Pancreas (tissue), 10 donors: Measurements from ENCODE around the gene RAB1B. TPM values are rescaled to one million over a fixed set of nuclear protein-coding genes. Genes with fewer than 3 reads are reported as not detected.

Experiments
- ATAC-seq, 4 donors: fragments of 200-7000 bp; cut with Tn5 transposase; one replicate each; pipeline versions ENCODE4 v1.8.0 to v1.9.1; 2020; ENCODE audit warnings: mild to moderate bottlenecking in 4 of 4, moderate library complexity in 4 of 4
- DNase-seq, 6 donors: peaks; one replicate each; pipeline ENCODE4 v3.0.0-alpha.2; 2020
- FAIRE-seq: peaks from 2 replicates; lab custom pipeline; 2012; peaks lifted over from hg19 to GRCh38; lab: Jason Lieb, UNC
- H3K27ac ChIP-seq, 4 donors: fragments of 200-600 bp; sonication (generic); 1 replicate in 3 of 4; 2 replicates in 1 of 4; pipeline versions ENCODE4 v1.5.0 to v1.8.0; 2020
- H3K27me3 ChIP-seq, 4 donors: fragments of 200-600 bp; one replicate each; pipeline ENCODE4 v1.8.0; 2021
- H3K36me3 ChIP-seq, 3 donors: fragments of 200-600 bp; sonication (generic) in 1 of 3; one replicate each; pipeline versions ENCODE4 v1.5.0 to v1.8.0; 2020 to 2021
- H3K4me1 ChIP-seq, 3 donors: fragments of 200-600 bp; one replicate each; pipeline ENCODE4 v1.8.0; 2021
- H3K4me3 ChIP-seq, 4 donors: fragments of 200-600 bp; sonication (generic) in 2 of 4; one replicate each; pipeline versions ENCODE4 v1.5.0 to v1.8.0; 2020 to 2021
- H3K9me3 ChIP-seq, 4 donors: fragments of 200-600 bp; one replicate each; pipeline ENCODE4 v1.8.0; 2021
- CTCF ChIP-seq, 4 donors: fragments of 200-600 bp; sonication (generic) in 3 of 4; IDR thresholded peaks; one replicate each; pipeline versions ENCODE4 v1.5.0 to v1.8.0; 2021; ENCODE audit warnings: antibody characterized with exemption in 4 of 4
- WGBS, 2 donors: extraction: QIAGEN DNeasy Blood & Tissue Kit; methylation state at CpG; one replicate each; pipeline ENCODE4 v1.1.7; 2013; 5-methylcytosine and 5-hydroxymethylcytosine counted together
- intact Hi-C, 3 donors: fragments of 100-400 bp; cut with DNase I; formaldehyde crosslinking; loops; one replicate each; pipeline versions ENCODE4 v1.11.1 to v1.14.2; 2022
- polyA plus RNA-seq, 2 donors: library from polyadenylated mRNA; stranded (reverse); fragments of 200-250 nt; gene quantifications; one replicate each; pipeline ENCODE4 v1.2.3, GENCODE V29; 2013
- total RNA-seq, 6 donors: library from RNA; stranded (reverse); fragmentation: NEBNext Ultra II Directional in 4 of 6; extraction: Animal tissue kit (Norgen Biotek cat#: 25700) in 4 of 6; gene quantifications; one replicate each; pipeline versions ENCODE4 v1.2.1 to v1.2.4, GENCODE V29; 2021 to 2023
- donor health status: healthy with polysubstance abuse.
- donor health status: DM: no; HTN: no; CAD: no; lungs with moderate emphysema.
- donor health status: DM: no; HTN: no; CAD: no.
- donor health status: control.
- donor health status: control.
- donor health status: Bipolar disorder and iron deficiency.
- donor health status: DM: yes; HTN: yes; CAD: no.
- donor health status: DM: no; HTN: no; CAD: no.
- donor health status: DM: no; HTN: no; CAD: no.
- donor health status: DM: yes; HTN: yes; CAD: no.

Gene RAB1B
- total and polyA plus RNA-seq, 8 donors, result 36.8 to 96.2 (median 55.1) TPM

GRCh38 chr11:66311965-66312548 is 43.6 kb downstream of the RAB1B start:
- no peaks in the 10 kb centered on the region for H3K27me3 ChIP-seq
- intact Hi-C loops, result no loop called here

GRCh38 chr11:66312549-66313320 is 44.3 kb downstream of the RAB1B start:
- H3K4me1 ChIP-seq, result no peaks in the 10 kb centered on the region
- H3K27me3 ChIP-seq, result no peaks in the 10 kb centered on the region
- H3K4me3 ChIP-seq, result peak overlapping the region; percentile 29 to 55 (median 36)
- intact Hi-C loops, result no loop called here
- DNase-seq (peak; percentile 97 to 99 (median 99)), ATAC-seq (peak; percentile 78 to 89 (median 84)), FAIRE-seq (no peak)
- WGBS, 2 donors, result 4 to 5% methylated on average over 51 to 52 of the region's 52 CpGs
- TF ChIP-seq CTCF (IDR thresholded peaks at IDR 0.05), result no peak
- no peaks in the 10 kb centered on the region for H3K36me3 ChIP-seq
- no peaks in the 10 kb centered on the region for H3K9me3 ChIP-seq
- H3K27ac ChIP-seq, result peak overlapping the region; percentile 71 to 87 (median 80)

More at GRCh38 chr11:66311965-66312548, 43.6 kb downstream of the RAB1B start:
- Histone ChIP-seq H3K27ac (peak overlapping the region; percentile 71 to 87 (median 80)), H3K9me3 (no peaks in the 10 kb centered on the region), H3K4me3 (peak overlapping the region; percentile 29 to 55 (median 36)), H3K4me1 (no peaks in the 10 kb centered on the region), H3K36me3 (no peaks in the 10 kb centered on the region)
- ATAC-seq, result peak; percentile 79 to 89 (median 84)
- WGBS, 2 donors, result 0% methylated on average over 43 to 44 of the region's 44 CpGs
- no peak for FAIRE-seq
- peak; percentile 4 to 79 (median 26) for TF ChIP-seq CTCF (IDR thresholded peaks at IDR 0.05)
- DNase-seq, result peak; percentile 84 to 95 (median 92)

- Histone ChIP-seq H3K4me3 (peak overlapping the region in 2 of 4 donors; percentile 41 to 55), H3K9me3 (no peaks in the 10 kb centered on the region), H3K27ac (peak overlapping the region; percentile 44 to 87 (median 80)), H3K27me3 (no peaks in the 10 kb centered on the region), H3K36me3 (no peaks in the 10 kb centered on the region), H3K4me1 (no peaks in the 10 kb centered on the region)
- DNase-seq (peak in 1 of 6 donors; percentile 82), FAIRE-seq (no peak), ATAC-seq (no peak)
- WGBS, 2 donors, result 55 to 59% methylated on average over 38 of the region's 38 CpGs
- no peak for TF ChIP-seq CTCF (IDR thresholded peaks at IDR 0.05)
- intact Hi-C loops, result no loop called here
These were observed 45.1 kb downstream of the RAB1B start for GRCh38 chr11:66313321-66314185.

GRCh38 chr11:66314186-66314501 is 45.7 kb downstream of the RAB1B start:
- TF ChIP-seq CTCF (IDR thresholded peaks at IDR 0.05), result no peak
- 86 to 89% methylated on average over 1 of the region's 1 CpG for WGBS, 2 donors
- DNase-seq, result no peak
- peak overlapping the region in 1 of 4 donors; percentile 55 for H3K4me3 ChIP-seq
- intact Hi-C loops, result no loop called here
- no peak for ATAC-seq
- H3K36me3 ChIP-seq, result no peaks in the 10 kb centered on the region
- no peaks in the 10 kb centered on the region for H3K27me3 ChIP-seq
- H3K9me3 ChIP-seq, result no peaks in the 10 kb centered on the region
- no peaks in the 10 kb centered on the region for H3K4me1 ChIP-seq
- H3K27ac ChIP-seq, result no peak overlapping the region
- FAIRE-seq, result no peak
